Calu3 (cell line): ENCODE results near the gene GANAB. TPM values are rescaled to one million over a fixed set of nuclear protein-coding genes. Genes with fewer than 3 reads are reported as not detected.

Experiments used
- BruUV-seq: library from RNA; stranded (reverse); fragments of 400-500 nt; replicated peaks from 2 replicates; lab custom pipeline; 2021; lab: Mats Ljungman, UMichigan
- CTCF ChIA-PET: fragments of 300-600 bp; sonication (Branson Sonifier 250); formaldehyde crosslinking; loops from one replicate; lab custom pipeline; 2022; ENCODE audit warnings: antibody characterized with exemption; lab: Charles Lee
- DNase-seq: peaks from one replicate; pipeline ENCODE4 v3.0.0; 2022
- H3K27ac Mint-ChIP-seq: one replicate; pipeline ENCODE4 v1.8.0; 2022; ENCODE audit warnings: mixed read lengths; ENCODE audit not compliant: unreplicated experiment
- H3K27me3 Mint-ChIP-seq: one replicate; pipeline ENCODE4 v1.8.0; 2022; ENCODE audit warnings: mixed read lengths; ENCODE audit not compliant: unreplicated experiment
- H3K36me3 Mint-ChIP-seq: one replicate; pipeline ENCODE4 v1.8.0; 2022; ENCODE audit warnings: mild to moderate bottlenecking, moderate library complexity, mixed read lengths; ENCODE audit not compliant: insufficient read depth, unreplicated experiment
- H3K4me1 Mint-ChIP-seq: one replicate; pipeline ENCODE4 v1.8.0; 2022; ENCODE audit warnings: mild to moderate bottlenecking, low read depth, mixed read lengths; ENCODE audit not compliant: unreplicated experiment
- H3K4me3 Mint-ChIP-seq: one replicate; pipeline ENCODE4 v1.8.0; 2022; ENCODE audit warnings: mild to moderate bottlenecking, low read depth, moderate library complexity, mixed read lengths; ENCODE audit not compliant: unreplicated experiment
- H3K9me3 Mint-ChIP-seq: one replicate; pipeline ENCODE4 v1.8.0; 2022; ENCODE audit warnings: low read depth, mixed read lengths; ENCODE audit not compliant: unreplicated experiment
- CTCF ChIP-seq: fragments of 200-600 bp; IDR thresholded peaks from one replicate; pipeline ENCODE4 v1.8.0; 2022; ENCODE audit warnings: antibody characterized with exemption; ENCODE audit not compliant: unreplicated experiment
- intact Hi-C: fragments of 100-400 bp; cut with micrococcal nuclease; formaldehyde crosslinking; loops from one replicate; pipeline ENCODE4 v1.10.0; 2022; ENCODE audit not compliant: unreplicated experiment
- total RNA-seq: library from RNA; stranded (reverse); gene quantifications from 2 replicates; pipeline ENCODE4 v1.2.3, GENCODE V29; 2022

GANAB gene
- total RNA-seq, 1 experiment from 2014 or later, result 377 TPM

GRCh38 chr11:62603776-62604299, 42.6 kb downstream of the GANAB start:
- Mint-ChIP-seq H3K4me3 (peak overlapping the region; percentile 88), H3K9me3 (no peaks in the 10 kb centered on the region), H3K27me3 (no peaks in the 10 kb centered on the region), H3K27ac (no peak overlapping the region), H3K4me1 (peaks cover 35% of the 10 kb centered on the region), H3K36me3 (peaks cover 61% of the 10 kb centered on the region)
- TF ChIP-seq CTCF, result no peak
- no TSS peak for BruUV-seq
- intact Hi-C loops, result no loop called here
- no peak for DNase-seq
- CTCF ChIA-PET, result no interaction called here

- H3K9me3 Mint-ChIP-seq, result no peaks in the 10 kb centered on the region
- H3K4me1 Mint-ChIP-seq, result peaks cover 35% of the 10 kb centered on the region
- BruUV-seq, result no TSS peak
- CTCF ChIA-PET, result no interaction called here
- H3K27me3 Mint-ChIP-seq, result no peaks in the 10 kb centered on the region
- no peak overlapping the region for H3K27ac Mint-ChIP-seq
- intact Hi-C loops, result no loop called here
- H3K4me3 Mint-ChIP-seq, result peak overlapping the region; percentile 88
- TF ChIP-seq CTCF, result no peak
- DNase-seq, result no peak
- peaks cover 67% of the 10 kb centered on the region for H3K36me3 Mint-ChIP-seq
Measured at GRCh38 chr11:62603072-62603408, 43.4 kb downstream of the GANAB start.

GRCh38 chr11:62602141-62603071, 44.0 kb downstream of the GANAB start:
- intact Hi-C loops, result no loop called here
- peaks cover 67% of the 10 kb centered on the region for H3K36me3 Mint-ChIP-seq
- no peak for TF ChIP-seq CTCF
- no peaks in the 10 kb centered on the region for H3K9me3 Mint-ChIP-seq
- no TSS peak for BruUV-seq
- DNase-seq, result peak; percentile 52
- CTCF ChIA-PET, result interaction anchor here (0.7 to 2.1 kb wide), 11 partner anchors 9 to 178 kb away, joined by 3 to 21 read pairs (median 4); partner anchors contain the start of genes C11orf98, CSKMT, EML3 and ROM1
- peak overlapping the region; percentile 78 for H3K27ac Mint-ChIP-seq
- no peaks in the 10 kb centered on the region for H3K27me3 Mint-ChIP-seq
- peaks cover 35% of the 10 kb centered on the region for H3K4me1 Mint-ChIP-seq
- H3K4me3 Mint-ChIP-seq, result peak overlapping the region; percentile 88

- Mint-ChIP-seq H3K27ac (peak within 1 kb of the TSS; percentile 78), H3K4me3 (peak within 1 kb of the TSS; percentile 88), H3K9me3 (no peaks in the 10 kb centered on the region), H3K4me1 (peaks cover 35% of the 10 kb centered on the region), H3K36me3 (peaks cover 75% of the 10 kb centered on the region), H3K27me3 (no peaks in the 10 kb centered on the region)
- CTCF ChIA-PET, result interaction anchor here (0.7 to 2.1 kb wide), 12 partner anchors 10 to 177 kb away, joined by 3 to 21 read pairs (median 4); partner anchors contain the start of genes C11orf98, CSKMT, EML3 and ROM1
- intact Hi-C loops, result no loop called here
- DNase-seq, result peak; percentile 99
- BruUV-seq, result no TSS peak
- no peak for TF ChIP-seq CTCF
Measured at GRCh38 chr11:62601372-62602140, 44.9 kb downstream of the GANAB start, which contains the start of gene MTA2. Gene MTA2 (minus strand): TSS chr11:62601865. CDS start chr11:62601450, 415 bp downstream.
